Left kidney (tissue), 2 donors: ENCODE data around the gene DEFB128. TPM values are rescaled to one million over a fixed set of nuclear protein-coding genes. Genes with fewer than 3 reads are reported as not detected.

Source experiments
- DNase-seq: peaks from one replicate; pipeline ENCODE4 v3.0.0-alpha.2; 2013
- polyA plus RNA-seq: library from polyadenylated mRNA; unstranded; fragments of 120-200 nt; gene quantifications from one replicate; pipeline ENCODE4 v1.2.1, GENCODE V29; 2013; ENCODE audit not compliant: insufficient read length

The DEFB128 gene
- polyA plus RNA-seq, 1 donor = not detected

GRCh38 chr20:152131-152530 is 37.4 kb downstream of the DEFB128 start:
- DNase-seq = no peak

GRCh38 chr20:145877-146276 is 43.6 kb downstream of the DEFB128 start:
- no peak for DNase-seq

GRCh38 chr20:142290-142689 is 47.2 kb downstream of the DEFB128 start, which contains the start of gene DEFB126:
DEFB126 (plus strand) TSS chr20:142590; CDS start chr20:142629, 39 bp downstream.
- no peak for DNase-seq

Other genes with a start within 250 kb of the DEFB128 start
- gene DEFB125, start 102.0 kb downstream of the DEFB128 start, polyA plus RNA-seq = not detected
- not detected for gene DEFB126, start 47.1 kb downstream of the DEFB128 start, polyA plus RNA-seq
- not detected for gene DEFB127, start 32.3 kb downstream of the DEFB128 start, polyA plus RNA-seq
- not detected for gene DEFB129, start 37.5 kb upstream of the DEFB128 start, polyA plus RNA-seq
- 0.07 TPM for gene DEFB132, start 68.0 kb upstream of the DEFB128 start, polyA plus RNA-seq
- 50.7 TPM for gene C20orf96, start 101.0 kb upstream of the DEFB128 start, polyA plus RNA-seq
- gene ZCCHC3, start 107.9 kb upstream of the DEFB128 start, polyA plus RNA-seq = 44.7 TPM
- 31.6 TPM for gene SOX12, start 135.8 kb upstream of the DEFB128 start, polyA plus RNA-seq
- 46.5 TPM for gene NRSN2, start 157.4 kb upstream of the DEFB128 start, polyA plus RNA-seq
- 3.3 TPM for gene TRIB3, start 191.0 kb upstream of the DEFB128 start, polyA plus RNA-seq
- gene RBCK1, start 218.6 kb upstream of the DEFB128 start, polyA plus RNA-seq = 94.4 TPM